Measurements from ENCODE around the gene PRR33. TPM values are rescaled to one million over a fixed set of nuclear protein-coding genes. Genes with fewer than 3 reads are reported as not detected.

Gene PRR33
- total RNA-seq, 1 experiment from 2014 or later: not detected

DNA sequence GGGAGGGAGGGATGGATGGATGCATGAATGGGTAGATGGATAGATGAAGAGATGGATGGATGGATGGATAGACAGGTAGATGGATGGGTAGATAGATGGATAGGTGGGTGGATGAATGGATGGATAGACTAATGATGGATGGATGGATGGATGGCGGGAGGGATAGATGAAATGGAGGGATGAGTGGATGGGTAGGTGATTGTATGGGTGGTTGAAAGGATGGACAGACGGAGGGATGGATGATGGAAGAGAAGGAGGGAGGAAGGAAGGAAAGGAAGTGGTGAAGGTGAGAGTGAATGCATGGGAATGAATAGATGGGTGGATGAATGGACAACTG, 24.1 kb upstream of the PRR33 start:
- no TSS peak for BruUV-seq (replicated peaks)
- DNase-seq (ENCODE audit: low read depth, low spot score) (no peak), ATAC-seq (no peak)
- TF ChIP-seq, protein P1, sequence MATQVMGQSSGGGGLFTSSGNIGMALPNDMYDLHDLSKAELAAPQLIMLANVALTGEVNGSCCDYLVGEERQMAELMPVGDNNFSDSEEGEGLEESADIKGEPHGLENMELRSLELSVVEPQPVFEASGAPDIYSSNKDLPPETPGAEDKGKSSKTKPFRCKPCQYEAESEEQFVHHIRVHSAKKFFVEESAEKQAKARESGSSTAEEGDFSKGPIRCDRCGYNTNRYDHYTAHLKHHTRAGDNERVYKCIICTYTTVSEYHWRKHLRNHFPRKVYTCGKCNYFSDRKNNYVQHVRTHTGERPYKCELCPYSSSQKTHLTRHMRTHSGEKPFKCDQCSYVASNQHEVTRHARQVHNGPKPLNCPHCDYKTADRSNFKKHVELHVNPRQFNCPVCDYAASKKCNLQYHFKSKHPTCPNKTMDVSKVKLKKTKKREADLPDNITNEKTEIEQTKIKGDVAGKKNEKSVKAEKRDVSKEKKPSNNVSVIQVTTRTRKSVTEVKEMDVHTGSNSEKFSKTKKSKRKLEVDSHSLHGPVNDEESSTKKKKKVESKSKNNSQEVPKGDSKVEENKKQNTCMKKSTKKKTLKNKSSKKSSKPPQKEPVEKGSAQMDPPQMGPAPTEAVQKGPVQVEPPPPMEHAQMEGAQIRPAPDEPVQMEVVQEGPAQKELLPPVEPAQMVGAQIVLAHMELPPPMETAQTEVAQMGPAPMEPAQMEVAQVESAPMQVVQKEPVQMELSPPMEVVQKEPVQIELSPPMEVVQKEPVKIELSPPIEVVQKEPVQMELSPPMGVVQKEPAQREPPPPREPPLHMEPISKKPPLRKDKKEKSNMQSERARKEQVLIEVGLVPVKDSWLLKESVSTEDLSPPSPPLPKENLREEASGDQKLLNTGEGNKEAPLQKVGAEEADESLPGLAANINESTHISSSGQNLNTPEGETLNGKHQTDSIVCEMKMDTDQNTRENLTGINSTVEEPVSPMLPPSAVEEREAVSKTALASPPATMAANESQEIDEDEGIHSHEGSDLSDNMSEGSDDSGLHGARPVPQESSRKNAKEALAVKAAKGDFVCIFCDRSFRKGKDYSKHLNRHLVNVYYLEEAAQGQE (IDR thresholded peaks at IDR 0.05; ENCODE audit: insufficient read depth in 1 of 2, low read depth in 2 of 2, low read length in 1 of 2): no peak
- TF ChIP-seq POLR2AphosphoS5 (IDR thresholded peaks at IDR 0.05; ENCODE audit: low read depth, low read length) (no peak), SIN3A (IDR thresholded peaks at IDR 0.05; ENCODE audit: borderline replicate concordance, insufficient read depth, low read depth, low read length) (no peak), TCF7L2 (IDR thresholded peaks at IDR 0.05; ENCODE audit: low read depth, low read length) (no peak)
- TF ChIP-seq, protein P2, sequence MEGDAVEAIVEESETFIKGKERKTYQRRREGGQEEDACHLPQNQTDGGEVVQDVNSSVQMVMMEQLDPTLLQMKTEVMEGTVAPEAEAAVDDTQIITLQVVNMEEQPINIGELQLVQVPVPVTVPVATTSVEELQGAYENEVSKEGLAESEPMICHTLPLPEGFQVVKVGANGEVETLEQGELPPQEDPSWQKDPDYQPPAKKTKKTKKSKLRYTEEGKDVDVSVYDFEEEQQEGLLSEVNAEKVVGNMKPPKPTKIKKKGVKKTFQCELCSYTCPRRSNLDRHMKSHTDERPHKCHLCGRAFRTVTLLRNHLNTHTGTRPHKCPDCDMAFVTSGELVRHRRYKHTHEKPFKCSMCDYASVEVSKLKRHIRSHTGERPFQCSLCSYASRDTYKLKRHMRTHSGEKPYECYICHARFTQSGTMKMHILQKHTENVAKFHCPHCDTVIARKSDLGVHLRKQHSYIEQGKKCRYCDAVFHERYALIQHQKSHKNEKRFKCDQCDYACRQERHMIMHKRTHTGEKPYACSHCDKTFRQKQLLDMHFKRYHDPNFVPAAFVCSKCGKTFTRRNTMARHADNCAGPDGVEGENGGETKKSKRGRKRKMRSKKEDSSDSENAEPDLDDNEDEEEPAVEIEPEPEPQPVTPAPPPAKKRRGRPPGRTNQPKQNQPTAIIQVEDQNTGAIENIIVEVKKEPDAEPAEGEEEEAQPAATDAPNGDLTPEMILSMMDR (IDR thresholded peaks at IDR 0.05): no peak
- in situ Hi-C loops (cut with HindIII; ENCODE audit: low pct_unique_long_range_greater_than_20kb, low sequenced_read_pairs): no loop called here
- no peaks in the 10 kb centered on the region for H3K4me1 ChIP-seq (ENCODE audit: control insufficient read depth, insufficient read depth, low read length)
- ChIA-PET CTCF (no interaction called here), POLR2A (no interaction called here)
- H3K27me3 ChIP-seq (ENCODE audit: control insufficient read depth, insufficient read depth, low read length): no peaks in the 10 kb centered on the region; the same call in 1 of the 2 replicates
- intact Hi-C loops (cut with micrococcal nuclease; ENCODE audit: unreplicated experiment): loop anchor here (1.0 kb wide), 1 partner anchor 22 kb away; no protein-coding TSS in a partner anchor
- H3K27ac ChIP-seq (ENCODE audit: low read length): no peak overlapping the region
- H3K9me3 ChIP-seq (ENCODE audit: control insufficient read depth, insufficient read depth, low read depth, low read length): no peaks in the 10 kb centered on the region
- H3K36me3 ChIP-seq (ENCODE audit: control insufficient read depth, insufficient read depth, low read length): no peaks in the 10 kb centered on the region
- H3K4me3 ChIP-seq (ENCODE audit: low read depth in 2 of 2, low read length in 2 of 2): no peak overlapping the region

DNA sequence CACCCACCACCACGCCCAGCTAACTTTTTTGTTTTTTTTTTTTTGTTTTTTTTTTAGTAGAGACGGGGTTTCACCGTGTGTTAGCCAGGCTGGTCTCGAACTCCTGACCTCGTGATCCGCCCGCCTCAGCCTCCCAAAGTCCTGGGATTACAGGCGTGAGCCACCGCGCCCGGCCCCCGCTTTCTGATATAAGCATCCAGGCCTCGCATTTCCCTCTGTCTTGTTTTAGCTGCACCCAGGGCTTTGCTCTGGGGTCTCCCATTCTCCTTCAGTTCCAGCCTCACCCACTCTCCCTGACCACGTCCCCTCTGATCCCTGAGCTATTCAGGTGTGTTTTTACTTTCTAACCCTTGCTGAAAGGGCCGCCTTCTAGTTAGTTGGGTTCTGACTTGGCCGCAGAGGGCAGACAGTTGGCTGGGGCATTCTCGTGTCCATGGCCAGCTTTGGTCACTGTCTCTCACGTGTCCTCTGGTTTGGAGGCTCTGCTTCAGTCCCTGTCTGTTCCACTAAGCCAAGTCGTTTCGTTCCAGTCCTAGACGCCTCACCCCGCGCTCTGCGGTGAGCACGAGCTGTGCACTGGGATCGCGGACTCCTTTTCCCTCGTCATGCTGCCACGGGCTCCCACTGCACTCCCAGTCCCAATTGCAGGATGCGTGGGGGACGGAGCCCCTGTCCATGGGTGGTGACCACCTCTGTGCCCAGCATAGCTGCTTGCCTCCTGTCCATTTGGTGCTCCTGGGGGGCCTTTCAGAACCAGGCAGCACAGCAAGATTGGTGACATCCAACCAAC, 21.8 kb upstream of the PRR33 start:
- ChIA-PET CTCF (no interaction called here), POLR2A (no interaction called here)
- Histone ChIP-seq H3K36me3 (ENCODE audit: control insufficient read depth, insufficient read depth, low read length) (no peaks in the 10 kb centered on the region), H3K27ac (ENCODE audit: low read length) (no peak overlapping the region), H3K9me3 (ENCODE audit: control insufficient read depth, insufficient read depth, low read depth, low read length) (no peaks in the 10 kb centered on the region), H3K4me1 (ENCODE audit: control insufficient read depth, insufficient read depth, low read length) (no peaks in the 10 kb centered on the region), H3K27me3 (ENCODE audit: control insufficient read depth, insufficient read depth, low read length) (no peaks in the 10 kb centered on the region; the same call in 1 of the 2 replicates), H3K4me3 (ENCODE audit: low read depth in 2 of 2, low read length in 2 of 2) (no peak overlapping the region)
- TF ChIP-seq TCF7L2 (IDR thresholded peaks at IDR 0.05; ENCODE audit: low read depth, low read length): no peak
- TF ChIP-seq SIN3A (IDR thresholded peaks at IDR 0.05; ENCODE audit: borderline replicate concordance, insufficient read depth, low read depth, low read length): no peak
- TF ChIP-seq POLR2AphosphoS5 (IDR thresholded peaks at IDR 0.05; ENCODE audit: low read depth, low read length): no peak
- TF ChIP-seq, protein P2 (IDR thresholded peaks at IDR 0.05): no peak
- TF ChIP-seq, protein P1 (IDR thresholded peaks at IDR 0.05; ENCODE audit: insufficient read depth in 1 of 2, low read depth in 2 of 2, low read length in 1 of 2): no peak
- BruUV-seq (replicated peaks): no TSS peak
- intact Hi-C loops (cut with micrococcal nuclease; ENCODE audit: unreplicated experiment) (no loop called here), in situ Hi-C loops (cut with HindIII; ENCODE audit: low pct_unique_long_range_greater_than_20kb, low sequenced_read_pairs) (no loop called here)
- DNase-seq (ENCODE audit: low read depth, low spot score): no peak
- ATAC-seq: no peak

All from Panc1 (cell line).